IMR-90 (cell line): ENCODE measurements around the gene FAM184A.

ENCODE experiments used
- BHLHE40 ChIP-seq: fragments of 150-350 bp; IDR thresholded peaks from 2 replicates; pipeline ENCODE4 v1.6.1; 2016; ENCODE audit warnings: mild to moderate bottlenecking, low read depth, low read length
- CHD1 ChIP-seq: IDR thresholded peaks from 2 replicates; pipeline ENCODE4 v1.6.1; 2012; ENCODE audit warnings: low read depth, low read length, improper control_type of control experiment
- CTCF ChIP-seq: conservative IDR thresholded peaks from 2 replicates; pipeline ENCODE4 v1.5.1; 2012; ENCODE audit warnings: mild to moderate bottlenecking, low read depth, low read length, improper control_type of control experiment
- ELK1 ChIP-seq: fragments of 150-350 bp; IDR thresholded peaks from 2 replicates; pipeline ENCODE4 v1.6.1; 2016; ENCODE audit warnings: low read depth, mild to moderate bottlenecking, low read length, moderate library complexity, borderline replicate concordance
- FOS ChIP-seq: fragments of 150-350 bp; IDR thresholded peaks from 2 replicates; pipeline ENCODE4 v1.6.1; 2016; ENCODE audit warnings: low read depth, low read length
- POLR2A ChIP-seq: IDR thresholded peaks from 2 replicates; pipeline ENCODE4 v1.6.1; 2012; ENCODE audit warnings: mild to moderate bottlenecking, low read depth, low read length
- RCOR1 ChIP-seq: IDR thresholded peaks from 2 replicates; pipeline ENCODE4 v1.6.1; 2012; ENCODE audit warnings: mild to moderate bottlenecking, low read length, improper control_type of control experiment; ENCODE audit not compliant: insufficient replicate concordance
- RFX5 ChIP-seq: IDR thresholded peaks from 2 replicates; pipeline ENCODE4 v1.8.0; 2012; ENCODE audit warnings: low read depth, mild to moderate bottlenecking, low read length, moderate library complexity
- SMC3 ChIP-seq: fragments of 150-350 bp; IDR thresholded peaks from 2 replicates; pipeline ENCODE4 v1.6.1; 2016; ENCODE audit warnings: low read depth, mild to moderate bottlenecking, antibody characterized with exemption, low read length, moderate library complexity
- USF2 ChIP-seq: fragments of 150-350 bp; IDR thresholded peaks from 2 replicates; pipeline ENCODE4 v1.6.1; 2017; ENCODE audit warnings: mild to moderate bottlenecking, antibody characterized with exemption, low read length, low read depth

GRCh38 chr6:118986312-118986711, 92.2 kb downstream of the FAM184A start:
- TF ChIP-seq CTCF (no peak), SMC3 (no peak), BHLHE40 (no peak), POLR2A (no peak), ELK1 (no peak), CHD1 (no peak), RCOR1 (no peak), RFX5 (no peak), USF2 (no peak), FOS (no peak)
